K562 (cell line): ENCODE data around the gene NELL1. TPM values are rescaled to one million over a fixed set of nuclear protein-coding genes. Genes with fewer than 3 reads are reported as not detected.

Source experiments
- ATAC-seq: fragments of 200-7000 bp; cut with Tn5 transposase; 3 replicates; pipeline ENCODE4 v1.9.1; 2020; ENCODE audit warnings: moderate library complexity
- BruUV-seq: library from RNA; stranded (reverse); fragments of 400-500 nt; replicated peaks from 2 replicates; lab custom pipeline; 2021; lab: Mats Ljungman, UMichigan
- CTCF ChIA-PET: fragments of 300-600 bp; formaldehyde crosslinking; extraction: SDS; loops from one replicate; lab custom pipeline; 2021; ENCODE audit warnings: low intra/inter-chr PET ratio; lab: Yijun Ruan, JAX
- POLR2A ChIA-PET: fragments of 300-600, 350-650 bp; sonication (Branson Sonifier 250); formaldehyde crosslinking; extraction: SDS; loops from one replicate; lab custom pipeline; 2021; ENCODE audit warnings: antibody characterized with exemption, inconsistent platforms; lab: Yijun Ruan, JAX
- DNase-seq, 4 experiments: peaks; one replicate each; pipeline versions ENCODE4 v3.0.0 to v3.0.0-alpha.2; 2011 to 2018; ENCODE audit warnings: low spot score in 3 of 4, mixed read lengths in 3 of 4; ENCODE audit errors: extremely low read depth in 1 of 4
- FAIRE-seq: peaks from 2 replicates; lab custom pipeline; 2011; peaks lifted over from hg19 to GRCh38; lab: Jason Lieb, UNC
- H2AFZ ChIP-seq: 2 replicates; pipeline ENCODE4 v1.6.0; 2011; ENCODE audit warnings: low read depth, low read length, control low read depth, inconsistent platforms
- H3K27ac ChIP-seq: fragments of 200-600 bp; 3 replicates; pipeline ENCODE4 v1.8.0; 2011; ENCODE audit warnings: low read depth, mild to moderate bottlenecking, control low read depth, inconsistent platforms, low read length, moderate library complexity, mixed read lengths; ENCODE audit errors: extremely low read depth
- H3K27me3 ChIP-seq, 2 experiments: fragments of 300-600 bp in 1 of 2; 2 replicates in 1 of 2; 3 replicates in 1 of 2; pipeline versions ENCODE4 v1.6.0 to v1.8.0; 2011; ENCODE audit warnings: inconsistent platforms in 2 of 2, low read length in 2 of 2, mild to moderate bottlenecking in 1 of 2, mixed read lengths in 1 of 2, moderate library complexity in 1 of 2; ENCODE audit not compliant: control insufficient read depth in 2 of 2, insufficient read depth in 2 of 2
- H3K36me3 ChIP-seq: fragments of 300-600 bp; 3 replicates; pipeline ENCODE4 v1.8.0; 2011; ENCODE audit warnings: mild to moderate bottlenecking, low read length, inconsistent platforms; ENCODE audit not compliant: control insufficient read depth, insufficient read depth
- H3K4me1 ChIP-seq, 2 experiments: fragments of 200-600 bp in 1 of 2; replicated peaks in 1 of 2; 2 replicates in 1 of 2; 3 replicates in 1 of 2; pipeline versions ENCODE4 v1.5.1 to v1.8.0; 2011; ENCODE audit warnings: inconsistent platforms in 2 of 2, low read length in 2 of 2, mild to moderate bottlenecking in 1 of 2, mixed read lengths in 1 of 2, moderate library complexity in 1 of 2; ENCODE audit not compliant: control insufficient read depth in 2 of 2, insufficient read depth in 2 of 2
- H3K4me2 ChIP-seq: 2 replicates; pipeline ENCODE4 v1.6.1; 2011; ENCODE audit warnings: low read length, control low read depth, inconsistent platforms, mixed read lengths; ENCODE audit not compliant: insufficient read depth
- H3K4me3 ChIP-seq: fragments of 200-600 bp; sonication (generic), shearing (Covaris generic); 2 replicates; pipeline ENCODE4 v1.5.1; 2016; ENCODE audit warnings: control low read depth, inconsistent platforms
- H3K79me2 ChIP-seq: fragments of 200-600 bp; 3 replicates; pipeline ENCODE4 v1.8.0; 2011; ENCODE audit warnings: low read length, inconsistent platforms; ENCODE audit not compliant: control insufficient read depth, insufficient read depth
- H3K9ac ChIP-seq, 2 experiments: 2 replicates each; pipeline versions ENCODE4 v1.6.0 to v1.6.1; 2011; ENCODE audit warnings: low read depth in 2 of 2, low read length in 2 of 2, control low read depth in 1 of 2, inconsistent platforms in 1 of 2, mild to moderate bottlenecking in 1 of 2, mixed read lengths in 1 of 2; ENCODE audit not compliant: insufficient read depth in 1 of 2
- H3K9me1 ChIP-seq: one replicate; pipeline ENCODE4 v1.6.0; 2011; ENCODE audit warnings: inconsistent platforms, mild to moderate bottlenecking, low read length, moderate library complexity; ENCODE audit not compliant: control insufficient read depth, insufficient read depth
- H3K9me3 ChIP-seq: replicated peaks from 2 replicates; pipeline ENCODE4 v1.5.1; 2011; ENCODE audit warnings: low read depth, low read length, inconsistent platforms; ENCODE audit not compliant: control insufficient read depth, insufficient read depth
- H4K20me1 ChIP-seq: replicated peaks from 2 replicates; pipeline ENCODE4 v1.6.1; 2011; ENCODE audit warnings: low read length, inconsistent platforms, mixed read lengths; ENCODE audit not compliant: control insufficient read depth, insufficient read depth
- EP400 ChIP-seq: fragments of 450-650 bp; IDR thresholded peaks from 2 replicates; pipeline ENCODE4 v1.6.1; 2017; ENCODE audit warnings: antibody characterized with exemption, mild to moderate bottlenecking, moderate library complexity
- IRF9 ChIP-seq: fragments of 450-650 bp; IDR thresholded peaks from 2 replicates; pipeline ENCODE4 v1.6.1; 2016; ENCODE audit warnings: missing biosample characterization, missing genetic modification characterization
- NR1H2 ChIP-seq: sonication (generic); formaldehyde crosslinking; IDR thresholded peaks from 2 replicates; pipeline ENCODE4 v1.4.0; 2020; ENCODE audit warnings: mild to moderate bottlenecking, missing genetic modification reagents
- RBM15 ChIP-seq: fragments of 200-400 bp; formaldehyde crosslinking; IDR thresholded peaks from 2 replicates; pipeline ENCODE4 v1.6.1; 2018; ENCODE audit warnings: mild to moderate bottlenecking, low read length, moderate library complexity; ENCODE audit not compliant: insufficient read depth
- RFX7 ChIP-seq: fragments of 250-450 bp; sonication (Bioruptor Pico); IDR thresholded peaks from 2 replicates; pipeline ENCODE4 v1.5.1; 2021; ENCODE audit warnings: mild to moderate bottlenecking
- SRSF7 ChIP-seq: fragments of 200-400 bp; formaldehyde crosslinking; optimal IDR thresholded peaks from 2 replicates; pipeline ENCODE3; 2017; ENCODE audit warnings: mild to moderate bottlenecking, low read depth, low read length
- ZFX ChIP-seq: sonication (generic); formaldehyde crosslinking; IDR thresholded peaks from 2 replicates; pipeline ENCODE4 v1.8.0; 2022; ENCODE audit warnings: mild to moderate bottlenecking, missing genetic modification reagents, moderate library complexity
- ZNF277 ChIP-seq: fragments of 250-450 bp; sonication (Bioruptor Pico); IDR thresholded peaks from 2 replicates; pipeline ENCODE4 v1.8.0; 2022; ENCODE audit warnings: inconsistent platforms, mild to moderate bottlenecking, moderate library complexity, borderline replicate concordance
- whole genome bisulfite sequencing: fragments of 100-300 bp; shearing (Covaris generic); methylation state at CpG from one replicate; pipeline ENCODE4 v1.1.6; 2016; ENCODE audit warnings: low coverage, mixed read lengths; ENCODE audit not compliant: insufficient coverage; ENCODE audit errors: missing lambda C conversion rate; 5-methylcytosine and 5-hydroxymethylcytosine counted together
- in situ Hi-C: fragments of 300-500 bp; cut with MboI; formaldehyde crosslinking; loops from 4 replicates; pipeline ENCODE4 v1.15.0; 2018; ENCODE audit warnings: inconsistent platforms, mixed read lengths
- intact Hi-C: fragments of 100-400 bp; cut with micrococcal nuclease; formaldehyde crosslinking; loops from 2 replicates; pipeline ENCODE4 v1.14.2; 2022
- polyA plus RNA-seq, 8 experiments: library from polyadenylated mRNA; depleted of rRNA in 4 of 8; stranded (reverse) in 5 of 8; unstranded in 3 of 8; fragments of >200 nt; fragmentation: Nextera tagmentation in 2 of 8; fragmentation: Illumina TruSeq in 1 of 8; extraction: Ambion mirVana in 2 of 8; extraction: Trizol in 1 of 8; gene quantifications; 2 replicates each; pipeline versions ENCODE4 v1.2.1 to v1.2.3, GENCODE V29; 2011 to 2014; ENCODE audit warnings: inconsistent platforms in 1 of 8, missing spikeins in 1 of 8
- total RNA-seq, 7 experiments: library from RNA; depleted of rRNA in 6 of 7; stranded (reverse); fragments of >200 nt in 6 of 7; fragmentation: Illumina TruSeq in 2 of 7; extraction: Trizol in 2 of 7; gene quantifications; 2 replicates each; pipeline versions ENCODE4 v1.2.1 to v1.2.3, GENCODE V29; 2011 to 2021; ENCODE audit warnings: low replicate concordance in 1 of 7
- TF ChIP-seq, protein P1 (sequence below): fragments of 250-450 bp; sonication (Bioruptor Pico); IDR thresholded peaks from 2 replicates; pipeline ENCODE4 v1.4.0; 2020; ENCODE audit warnings: mild to moderate bottlenecking, moderate library complexity
- TF ChIP-seq, protein P2 (sequence below): sonication (generic); formaldehyde crosslinking; IDR thresholded peaks from 2 replicates; pipeline ENCODE4 v1.8.0; 2022; ENCODE audit warnings: missing genetic modification reagents, mild to moderate bottlenecking, borderline replicate concordance
- TF ChIP-seq, protein P3 (sequence below): conservative IDR thresholded peaks from 2 replicates; pipeline ENCODE4 v1.6.1; 2011; ENCODE audit warnings: low read depth, mild to moderate bottlenecking, low read length; ENCODE audit not compliant: control insufficient read depth

Gene NELL1
- total and polyA plus RNA-seq, 9 of the 15 experiments (the other 6 are each of a cell fraction or from before 2014, with no cell fraction given) = not detected

GRCh38 chr11:21396342-21397008, 727.1 kb downstream of the NELL1 start (continued):
- TF ChIP-seq ZNF277 (CRISPR knock-in tag) = no peak

GRCh38 chr11:21398195-21398594, 728.8 kb downstream of the NELL1 start:
- Histone ChIP-seq H3K79me2 (no peaks in the 10 kb centered on the region), H3K9ac (no peak overlapping the region), H3K9me3 (no peaks in the 10 kb centered on the region), H3K4me3 (no peak overlapping the region), H3K27ac (no peak overlapping the region), H3K36me3 (no peaks in the 10 kb centered on the region), H3K27me3 (no peaks in the 10 kb centered on the region), H3K4me2 (no peak overlapping the region), H3K9me1 (no peaks in the 10 kb centered on the region), H2AFZ (no peak overlapping the region), H4K20me1 (no peaks in the 10 kb centered on the region), H3K4me1 (no peaks in the 10 kb centered on the region)
- no TSS peak for BruUV-seq
- FAIRE-seq = no peak
- ChIA-PET POLR2A (no interaction called here), CTCF (no interaction called here)
- intact Hi-C loops (no loop called here), in situ Hi-C loops (no loop called here)
- 2% methylated on average over 3 of the region's 3 CpGs for WGBS
- ATAC-seq = no peak
- DNase-seq = no peak
- TF ChIP-seq EP400 (no peak), ZFX (no peak), IRF9 (no peak), NR1H2 (CRISPR knock-in tag) (no peak), RFX7 (CRISPR knock-in tag) (no peak), RBM15 (no peak), SRSF7 (no peak)
- TF ChIP-seq, protein P1, sequence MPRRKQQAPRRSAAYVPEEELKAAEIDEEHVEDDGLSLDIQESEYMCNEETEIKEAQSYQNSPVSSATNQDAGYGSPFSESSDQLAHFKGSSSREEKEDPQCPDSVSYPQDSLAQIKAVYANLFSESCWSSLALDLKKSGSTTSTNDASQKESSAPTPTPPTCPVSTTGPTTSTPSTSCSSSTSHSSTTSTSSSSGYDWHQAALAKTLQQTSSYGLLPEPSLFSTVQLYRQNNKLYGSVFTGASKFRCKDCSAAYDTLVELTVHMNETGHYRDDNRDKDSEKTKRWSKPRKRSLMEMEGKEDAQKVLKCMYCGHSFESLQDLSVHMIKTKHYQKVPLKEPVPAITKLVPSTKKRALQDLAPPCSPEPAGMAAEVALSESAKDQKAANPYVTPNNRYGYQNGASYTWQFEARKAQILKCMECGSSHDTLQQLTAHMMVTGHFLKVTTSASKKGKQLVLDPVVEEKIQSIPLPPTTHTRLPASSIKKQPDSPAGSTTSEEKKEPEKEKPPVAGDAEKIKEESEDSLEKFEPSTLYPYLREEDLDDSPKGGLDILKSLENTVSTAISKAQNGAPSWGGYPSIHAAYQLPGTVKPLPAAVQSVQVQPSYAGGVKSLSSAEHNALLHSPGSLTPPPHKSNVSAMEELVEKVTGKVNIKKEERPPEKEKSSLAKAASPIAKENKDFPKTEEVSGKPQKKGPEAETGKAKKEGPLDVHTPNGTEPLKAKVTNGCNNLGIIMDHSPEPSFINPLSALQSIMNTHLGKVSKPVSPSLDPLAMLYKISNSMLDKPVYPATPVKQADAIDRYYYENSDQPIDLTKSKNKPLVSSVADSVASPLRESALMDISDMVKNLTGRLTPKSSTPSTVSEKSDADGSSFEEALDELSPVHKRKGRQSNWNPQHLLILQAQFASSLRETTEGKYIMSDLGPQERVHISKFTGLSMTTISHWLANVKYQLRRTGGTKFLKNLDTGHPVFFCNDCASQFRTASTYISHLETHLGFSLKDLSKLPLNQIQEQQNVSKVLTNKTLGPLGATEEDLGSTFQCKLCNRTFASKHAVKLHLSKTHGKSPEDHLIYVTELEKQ (CRISPR knock-in tag) = no peak
- TF ChIP-seq, protein P2, sequence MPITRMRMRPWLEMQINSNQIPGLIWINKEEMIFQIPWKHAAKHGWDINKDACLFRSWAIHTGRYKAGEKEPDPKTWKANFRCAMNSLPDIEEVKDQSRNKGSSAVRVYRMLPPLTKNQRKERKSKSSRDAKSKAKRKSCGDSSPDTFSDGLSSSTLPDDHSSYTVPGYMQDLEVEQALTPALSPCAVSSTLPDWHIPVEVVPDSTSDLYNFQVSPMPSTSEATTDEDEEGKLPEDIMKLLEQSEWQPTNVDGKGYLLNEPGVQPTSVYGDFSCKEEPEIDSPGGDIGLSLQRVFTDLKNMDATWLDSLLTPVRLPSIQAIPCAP (CRISPR knock-in tag) = no peak
- TF ChIP-seq, protein P3, sequence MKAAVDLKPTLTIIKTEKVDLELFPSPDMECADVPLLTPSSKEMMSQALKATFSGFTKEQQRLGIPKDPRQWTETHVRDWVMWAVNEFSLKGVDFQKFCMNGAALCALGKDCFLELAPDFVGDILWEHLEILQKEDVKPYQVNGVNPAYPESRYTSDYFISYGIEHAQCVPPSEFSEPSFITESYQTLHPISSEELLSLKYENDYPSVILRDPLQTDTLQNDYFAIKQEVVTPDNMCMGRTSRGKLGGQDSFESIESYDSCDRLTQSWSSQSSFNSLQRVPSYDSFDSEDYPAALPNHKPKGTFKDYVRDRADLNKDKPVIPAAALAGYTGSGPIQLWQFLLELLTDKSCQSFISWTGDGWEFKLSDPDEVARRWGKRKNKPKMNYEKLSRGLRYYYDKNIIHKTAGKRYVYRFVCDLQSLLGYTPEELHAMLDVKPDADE = no peak
